HG02938 (cell line): ENCODE data around the gene CSF3.

ENCODE experiments used
- ATAC-seq: cut with Tn5 transposase; IDR thresholded peaks from one replicate; pipeline ENCODE4 v1.9.1; 2021; ENCODE audit warnings: mild to moderate bottlenecking, moderate library complexity; ENCODE audit not compliant: unreplicated experiment

CSF3 gene

GRCh38 chr17:40023590-40024292 is 8.5 kb downstream of the CSF3 start:
- no peak for ATAC-seq

- no peak for ATAC-seq
These were observed 9.7 kb downstream of the CSF3 start for GRCh38 chr17:40024901-40025300.

GRCh38 chr17:40025559-40025958 is 10.3 kb downstream of the CSF3 start:
- no peak for ATAC-seq

- ATAC-seq = no peak
These were observed 11.0 kb downstream of the CSF3 start for GRCh38 chr17:40025991-40026815.

GRCh38 chr17:40026816-40027613 is 11.8 kb downstream of the CSF3 start:
- no peak for ATAC-seq

GRCh38 chr17:40027614-40028012 is 12.4 kb downstream of the CSF3 start:
- ATAC-seq = no peak

GRCh38 chr17:40028595-40028994 is 13.4 kb downstream of the CSF3 start:
- ATAC-seq = no peak

- ATAC-seq = no peak
These were observed 16.5 kb downstream of the CSF3 start for GRCh38 chr17:40031706-40032105.

GRCh38 chr17:40032322-40033320 is 17.4 kb downstream of the CSF3 start:
- ATAC-seq = no peak

GRCh38 chr17:40033339-40033738 is 18.1 kb downstream of the CSF3 start:
- no peak for ATAC-seq

- no peak for ATAC-seq
These were observed 19.4 kb downstream of the CSF3 start for GRCh38 chr17:40034426-40035161.

GRCh38 chr17:40035162-40035559 is 19.9 kb downstream of the CSF3 start:
- no peak for ATAC-seq

- no peak for ATAC-seq
These were observed 23.8 kb downstream of the CSF3 start for GRCh38 chr17:40038882-40039513.

- no peak for ATAC-seq
These were observed 26.0 kb downstream of the CSF3 start for GRCh38 chr17:40041196-40041595.

- no peak for ATAC-seq
These were observed 41.3 kb downstream of the CSF3 start for GRCh38 chr17:40056379-40057015.

- ATAC-seq = no peak
These were observed 43.0 kb downstream of the CSF3 start for GRCh38 chr17:40058186-40058784.

GRCh38 chr17:40058865-40059264 is 43.6 kb downstream of the CSF3 start:
- no peak for ATAC-seq
